Measurements from ENCODE around the gene CSTF2T.
"Not testable (repeated sequence)": the region's sequence is repeated elsewhere in the genome, so short reads cannot be mapped to it uniquely, and the experiment has no call there.

Gene CSTF2T

GRCh38 chr10:51698473-51699063 is 827 bp downstream of the CSTF2T start:
- DNase-seq (ENCODE audit: low read depth): no peak

GRCh38 chr10:51696251-51696650 is 3.1 kb downstream of the CSTF2T start:
- DNase-seq (ENCODE audit: low read depth): no peak

- no peak for DNase-seq (ENCODE audit: low read depth)
Measured at GRCh38 chr10:51694086-51694768, 5.2 kb downstream of the CSTF2T start.

GRCh38 chr10:51691135-51691534 is 8.3 kb downstream of the CSTF2T start:
- no peak for DNase-seq (ENCODE audit: low read depth)

- DNase-seq (ENCODE audit: low read depth): no peak
Measured at GRCh38 chr10:51689536-51689935, 9.9 kb downstream of the CSTF2T start.

- not testable (repeated sequence) for DNase-seq (ENCODE audit: low read depth)
Measured at GRCh38 chr10:51688826-51689225, 10.6 kb downstream of the CSTF2T start.

GRCh38 chr10:51687296-51687695 is 12.1 kb downstream of the CSTF2T start:
- DNase-seq (ENCODE audit: low read depth): no peak

GRCh38 chr10:51685768-51686167 is 13.6 kb downstream of the CSTF2T start:
- no peak for DNase-seq (ENCODE audit: low read depth)

GRCh38 chr10:51683031-51683691 is 16.2 kb downstream of the CSTF2T start:
- DNase-seq (ENCODE audit: low read depth): no peak

DNA sequence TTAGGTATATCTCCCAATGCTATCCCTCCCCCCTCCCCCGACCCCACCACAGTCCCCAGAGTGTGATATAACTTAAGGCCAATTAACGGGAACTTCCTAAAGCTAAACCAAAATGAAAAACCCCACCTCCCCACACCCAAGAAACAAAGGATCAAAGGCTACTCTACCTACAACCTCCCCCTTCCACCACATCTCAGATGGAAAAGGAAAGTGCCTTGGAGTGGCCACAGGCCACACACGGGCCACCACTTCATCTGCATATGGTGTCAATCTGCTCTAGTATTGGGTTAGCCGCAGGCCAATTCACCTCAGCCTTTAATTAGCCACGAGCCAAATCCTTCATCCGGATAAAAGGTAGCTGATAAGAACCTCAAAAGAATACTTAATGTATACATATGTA is 19.6 kb downstream of the CSTF2T start:
- DNase-seq (ENCODE audit: low read depth): no peak

DNA sequence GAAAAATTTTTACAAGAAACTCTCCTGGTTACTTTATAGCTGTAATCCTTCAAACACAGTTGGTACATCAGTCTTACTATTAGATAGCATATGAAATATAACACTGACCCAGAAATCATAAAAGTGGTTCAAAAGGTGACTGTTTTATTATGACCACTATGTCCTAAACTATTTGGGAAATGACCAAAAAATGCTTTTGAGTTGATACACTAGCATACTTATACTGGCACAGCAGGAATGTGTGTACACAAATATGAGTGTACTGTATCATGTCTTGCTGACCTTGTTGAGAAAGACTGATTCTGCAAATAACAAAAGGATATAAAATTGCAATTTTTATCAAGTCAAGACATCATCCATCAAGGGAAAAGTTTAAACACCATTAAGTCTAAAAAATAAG is 24.3 kb downstream of the CSTF2T start:
- no peak for DNase-seq (ENCODE audit: low read depth)

DNA sequence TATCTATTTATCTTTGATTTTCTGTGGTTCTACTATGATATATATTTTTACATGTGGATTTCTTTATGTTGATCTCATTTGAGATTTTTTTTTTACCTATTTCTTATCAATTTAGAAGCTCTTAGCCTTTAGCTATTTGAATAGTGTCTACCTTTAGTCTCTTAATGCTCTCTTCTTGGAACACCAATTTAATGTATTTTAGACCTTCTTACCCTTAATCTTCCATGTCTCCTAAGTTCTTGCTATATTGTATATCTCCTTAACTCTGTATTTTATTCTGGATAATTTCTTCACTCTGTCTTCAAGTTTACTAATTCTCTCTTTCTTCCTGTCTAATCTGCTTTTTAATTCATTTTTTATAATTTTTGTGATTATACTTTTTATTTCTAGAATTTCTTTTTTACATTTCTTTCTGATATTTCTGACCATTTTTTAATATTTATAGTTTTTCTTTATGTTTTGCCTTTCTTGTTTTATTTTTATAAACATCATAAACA is 27.3 kb downstream of the CSTF2T start:
- DNase-seq (ENCODE audit: low read depth): no peak

DNA sequence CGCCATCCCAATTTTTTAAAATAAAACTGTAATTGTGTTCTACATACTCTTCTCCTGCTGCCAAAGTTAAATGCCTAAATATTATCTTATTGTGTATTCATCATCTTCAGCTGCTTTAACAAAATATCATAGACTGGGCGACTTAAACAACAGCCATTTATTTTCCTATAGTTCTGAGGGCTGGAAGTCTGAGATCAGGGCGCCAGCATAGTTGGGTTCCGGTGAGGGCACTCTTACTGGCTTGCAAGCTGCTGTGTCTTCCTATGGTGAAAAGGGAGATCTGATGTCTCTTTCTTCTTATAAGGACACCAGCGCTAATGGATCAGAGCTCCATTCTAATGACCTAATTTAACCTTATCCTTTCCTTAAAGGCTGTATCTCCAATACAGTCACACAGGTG is 30.4 kb downstream of the CSTF2T start:
- DNase-seq (ENCODE audit: low read depth): no peak

DNA sequence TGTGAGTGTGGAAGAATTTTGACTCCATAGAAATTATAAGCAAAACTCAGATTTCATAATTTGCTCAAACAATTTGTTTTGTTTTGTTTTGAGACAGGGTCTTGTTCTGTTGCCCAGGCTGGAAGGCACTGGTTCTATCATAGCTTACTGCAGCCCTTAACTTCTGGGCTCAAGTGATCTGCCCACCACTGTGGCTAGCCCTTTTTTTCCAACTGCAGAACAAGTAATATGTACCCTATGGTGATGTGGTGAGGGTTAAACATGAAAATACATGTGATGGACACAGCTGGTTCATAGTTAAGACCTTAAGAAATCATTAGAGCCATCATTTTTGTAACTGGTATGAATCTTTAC is 31.1 kb downstream of the CSTF2T start:
- DNase-seq (ENCODE audit: low read depth): no peak

DNA sequence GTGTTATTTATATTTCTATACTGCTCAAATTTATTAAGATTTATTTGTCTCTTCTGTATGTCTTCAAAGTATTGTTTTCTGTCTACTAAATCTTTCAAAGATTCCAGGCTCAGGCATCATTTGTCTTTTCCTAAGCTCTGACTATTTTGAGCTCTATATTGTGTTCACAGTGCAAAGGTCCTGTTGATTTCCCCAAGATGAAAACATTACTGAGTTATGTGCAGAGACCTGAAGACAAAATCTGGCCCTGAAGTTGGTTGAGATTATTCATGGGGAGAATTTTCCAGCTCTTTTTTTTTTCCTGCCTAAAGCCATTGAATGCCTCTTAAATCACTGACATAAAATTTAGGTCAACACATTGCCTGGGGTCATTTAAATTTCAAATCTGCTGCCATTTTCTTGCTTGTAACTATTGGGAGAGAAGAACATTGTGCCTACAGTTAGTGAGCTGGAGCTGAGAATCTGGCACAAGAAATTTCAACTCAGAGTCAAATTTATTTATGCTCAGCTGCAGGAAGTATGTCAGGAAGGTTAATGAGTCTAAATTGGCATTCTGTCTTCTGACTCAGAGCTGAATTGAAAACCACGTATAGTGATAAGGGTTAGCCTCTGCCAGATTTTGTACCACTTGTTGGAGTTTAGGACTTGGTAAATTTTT is 31.6 kb downstream of the CSTF2T start:
- no peak for DNase-seq (ENCODE audit: low read depth)

DNA sequence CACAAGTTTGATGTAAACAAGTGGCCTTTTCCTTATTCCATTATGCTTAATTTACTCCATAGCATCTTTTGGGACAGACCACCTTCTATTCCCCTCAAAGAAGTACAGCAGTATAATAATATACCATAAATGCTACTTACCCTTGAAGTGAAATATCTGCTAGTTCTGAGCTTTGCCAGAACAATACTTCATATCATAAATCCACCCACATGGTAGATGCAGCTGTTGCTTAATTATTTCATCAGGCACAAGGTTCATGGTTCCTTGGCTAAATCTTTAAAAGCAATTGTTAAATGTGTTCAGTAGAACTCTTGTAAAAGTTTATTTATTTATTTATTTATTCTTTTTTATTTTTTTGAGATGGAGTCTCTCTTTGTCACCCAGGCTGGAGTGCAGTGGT is 32.9 kb downstream of the CSTF2T start:
- no peak for DNase-seq (ENCODE audit: low read depth)

DNA sequence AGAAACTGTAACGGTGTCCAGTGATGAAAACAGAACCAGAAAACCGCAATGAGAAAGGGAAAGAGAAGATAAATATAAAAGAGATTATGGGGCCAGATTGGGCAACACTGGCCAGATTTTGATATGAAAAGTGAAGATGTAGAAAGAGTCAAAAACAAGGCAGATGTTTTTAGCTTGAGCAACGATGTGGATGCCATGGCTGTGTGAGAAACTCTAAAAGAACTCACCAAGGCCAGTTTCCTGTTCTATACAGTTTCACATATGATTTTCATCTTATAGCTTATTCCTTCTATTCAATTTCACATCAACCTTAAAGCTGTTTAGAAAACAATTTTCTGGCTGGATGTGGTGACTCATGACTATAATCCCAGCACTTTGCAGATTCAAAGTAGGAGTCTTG is 36.3 kb downstream of the CSTF2T start:
- DNase-seq (ENCODE audit: low read depth): no peak

GRCh38 chr10:51659344-51659743 is 40.1 kb downstream of the CSTF2T start:
- no peak for DNase-seq (ENCODE audit: low read depth)

DNA sequence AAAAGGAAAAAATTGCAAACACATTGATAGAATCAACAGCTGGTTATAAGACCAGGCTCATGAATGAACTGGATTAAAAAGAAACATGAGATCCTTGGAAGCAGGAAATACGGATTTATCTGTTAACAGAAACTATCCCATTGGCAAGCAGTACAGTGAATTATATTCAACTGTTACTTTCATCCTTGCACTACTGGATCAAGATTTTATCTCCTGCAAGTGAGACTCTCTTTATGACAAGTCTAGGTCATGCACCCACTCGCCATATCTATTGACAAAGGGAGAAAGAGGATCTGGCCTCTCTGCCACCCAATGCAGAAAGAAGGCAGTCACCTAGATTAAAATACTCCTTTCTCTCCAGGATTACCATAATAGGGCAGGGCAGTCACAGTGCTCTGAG is 41.4 kb downstream of the CSTF2T start:
- no peak for DNase-seq (ENCODE audit: low read depth)

DNA sequence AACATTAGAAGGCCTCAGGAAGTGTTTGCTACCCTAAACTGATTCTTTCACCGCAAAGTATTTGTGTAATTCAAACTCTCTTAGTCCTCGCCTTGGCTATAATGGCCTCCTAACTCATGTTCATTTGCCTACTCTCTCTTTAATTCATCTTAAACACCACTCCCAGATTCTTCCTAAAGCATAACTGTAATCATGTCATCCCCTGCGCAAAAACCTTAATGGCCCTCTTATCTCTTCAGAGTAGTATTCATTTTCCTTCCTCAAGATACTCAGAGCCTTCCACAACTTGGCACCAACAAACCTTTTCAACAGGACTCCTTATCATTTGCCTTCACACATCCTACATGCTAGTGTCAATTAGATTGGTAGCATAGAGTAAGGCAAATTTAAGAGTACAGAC is 42.9 kb downstream of the CSTF2T start:
- no peak for DNase-seq (ENCODE audit: low read depth)

- DNase-seq (ENCODE audit: low read depth): no peak
Measured at GRCh38 chr10:51654918-51655317, 44.5 kb downstream of the CSTF2T start.

DNA sequence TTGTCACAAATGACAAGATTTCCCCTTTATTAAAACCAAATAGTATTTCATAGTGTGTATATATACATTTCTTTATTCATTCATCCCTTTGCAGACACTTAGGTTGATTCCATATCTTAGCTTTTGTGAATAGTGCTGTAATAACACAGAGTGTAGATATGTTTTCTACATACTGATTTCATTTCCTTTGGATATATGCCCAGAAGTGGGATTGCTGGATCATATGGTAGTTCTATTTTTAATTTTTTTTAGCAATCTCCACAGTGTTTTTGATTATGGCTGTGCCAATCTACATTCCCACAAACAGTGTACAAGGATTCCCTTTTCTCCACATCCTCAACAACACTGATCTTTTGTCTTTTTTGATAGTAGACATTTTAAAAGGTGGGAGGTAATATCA is 46.4 kb downstream of the CSTF2T start:
- no peak for DNase-seq (ENCODE audit: low read depth)

DNA sequence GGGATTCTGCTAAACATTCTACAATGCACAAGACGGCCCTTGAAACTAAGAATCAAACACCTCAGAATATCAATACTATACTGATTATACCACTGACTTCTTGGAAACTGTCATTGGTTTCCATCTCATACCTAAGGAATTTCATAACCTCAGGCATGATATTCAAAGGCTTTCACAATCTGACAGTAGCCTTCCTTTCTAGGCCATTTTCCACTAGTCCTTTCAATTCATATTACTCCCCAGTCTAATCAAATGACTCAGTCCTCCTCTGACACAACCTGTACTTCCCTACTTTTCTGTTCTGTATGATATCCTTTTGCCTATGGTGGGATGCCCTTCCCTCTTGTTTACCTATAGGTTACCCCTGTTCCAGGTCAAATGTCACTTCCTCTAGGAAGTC is 48.3 kb downstream of the CSTF2T start:
- no peak for DNase-seq (ENCODE audit: low read depth)

Measured in stimulated activated CD8-positive, alpha-beta memory T cell treated with anti-CD3 and anti-CD28 coated beads, Interleukin-15, amount 100 ng/mL, for 24 hours (primary cell).